ENCODE measurements around the gene NPIPA5. TPM values are rescaled to one million over a fixed set of nuclear protein-coding genes. Genes with fewer than 3 reads are reported as not detected.
A peak's percentile ranks its signal among the peaks of the same experiment; 100 is the strongest.
"Not testable (repeated sequence)": the region's sequence is repeated elsewhere in the genome, so short reads cannot be mapped to it uniquely, and the experiment has no call there.

NPIPA5 gene
- polyA plus RNA-seq (ENCODE audit: low read depth in 6 of 6) = 1 to 10 TPM in 1 of 6 donors, under 1 TPM in 1, not detected in 4; 0.82 to 1.0 TPM

DNA sequence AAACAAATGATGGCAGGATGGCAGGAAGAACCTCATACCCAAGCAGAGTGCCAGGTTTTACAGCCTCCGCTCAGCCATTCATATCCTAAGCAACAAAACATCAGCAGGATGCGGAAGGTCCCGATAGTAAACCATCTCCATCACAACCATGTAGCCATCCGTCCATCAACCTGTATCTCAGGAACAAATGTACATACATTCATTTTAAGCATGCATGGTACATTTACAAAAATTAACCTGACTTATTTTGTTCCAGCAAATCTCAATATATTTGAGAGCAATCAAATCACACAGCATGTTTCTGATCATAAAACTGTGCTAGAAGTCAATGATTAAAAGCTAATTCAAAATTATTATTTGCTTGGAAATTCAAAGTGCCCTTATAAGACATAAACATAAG, at the start of gene NPIPA5:
Gene NPIPA5, minus strand, starts transcription at position 101 of the 400 bp plus-strand sequence. Its CDS starts 0 bp downstream, at position 101.
- ATAC-seq (ENCODE audit: low read depth in 2 of 2); H3K9me3 Mint-ChIP-seq; H3K27me3 Mint-ChIP-seq; H3K36me3 Mint-ChIP-seq; H3K4me1 Mint-ChIP-seq; DNase-seq; H3K4me3 Mint-ChIP-seq; H3K27ac Mint-ChIP-seq: not testable (repeated sequence)

DNA sequence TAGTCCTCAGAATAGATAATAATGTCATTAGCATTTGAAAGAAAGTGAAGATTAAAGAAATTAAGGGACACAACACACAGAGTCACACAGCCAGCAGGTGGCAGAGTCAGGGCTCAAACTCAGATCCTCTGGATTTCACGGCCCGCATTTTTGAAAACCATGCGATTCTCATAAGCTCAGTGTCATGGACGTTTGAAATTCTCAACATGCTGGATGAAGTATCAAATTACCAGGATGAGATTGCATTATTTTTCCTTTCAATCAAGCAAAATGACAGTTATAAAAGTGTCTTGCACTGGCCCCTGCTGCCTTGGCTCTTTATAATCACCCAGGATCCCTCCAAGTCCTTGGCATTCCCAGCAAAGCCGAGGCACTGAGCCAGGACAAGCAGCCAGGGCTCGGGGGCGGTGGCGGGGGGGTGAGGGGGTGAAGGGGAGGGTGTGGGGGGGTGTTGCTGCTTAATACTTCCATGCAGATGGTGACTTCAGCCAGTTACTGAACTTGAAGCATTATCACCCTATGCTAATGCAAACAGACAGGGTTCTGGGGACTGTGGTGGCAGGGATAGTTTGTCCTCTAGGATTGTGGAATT, 49.6 kb upstream of the NPIPA5 start:
- no peak overlapping the region for H3K4me3 Mint-ChIP-seq
- no peaks in the 10 kb centered on the region for H3K36me3 Mint-ChIP-seq
- peaks cover 9 to 20% (median 19%) of the 10 kb centered on the region in 3 donors for H3K27me3 Mint-ChIP-seq
- peak; percentile 34 for DNase-seq
- H3K9me3 Mint-ChIP-seq = no peaks in the 10 kb centered on the region
- ATAC-seq (ENCODE audit: low read depth in 2 of 2) = peak in 1 of 2 donors; percentile 55
- H3K27ac Mint-ChIP-seq = no peak overlapping the region
- peaks cover 0 to 3% (median 0%) of the 10 kb centered on the region in 3 donors for H3K4me1 Mint-ChIP-seq

DNA sequence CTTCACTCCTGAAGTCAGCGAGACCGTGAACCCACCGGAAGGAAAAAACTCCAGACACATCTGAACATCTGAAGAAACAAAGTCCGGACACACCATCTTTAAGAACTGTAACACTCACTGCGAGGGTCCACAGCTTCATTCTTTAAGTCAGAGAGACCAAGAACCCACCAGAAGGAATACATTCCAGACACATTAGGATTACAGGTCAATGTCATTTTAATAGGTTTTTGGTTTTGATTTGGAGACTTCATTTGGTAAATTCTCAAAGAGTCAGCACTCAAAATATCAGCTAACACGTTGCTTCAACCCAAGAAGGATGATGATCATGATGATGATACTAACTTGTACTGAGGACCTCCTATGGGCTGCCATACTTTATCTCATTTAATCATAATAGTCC, 48.7 kb upstream of the NPIPA5 start:
- H3K9me3 Mint-ChIP-seq = no peaks in the 10 kb centered on the region
- ATAC-seq (ENCODE audit: low read depth in 2 of 2) (no peak), DNase-seq (no peak)
- H3K27me3 Mint-ChIP-seq = peaks cover 9 to 20% (median 19%) of the 10 kb centered on the region in 3 donors
- H3K36me3 Mint-ChIP-seq = no peaks in the 10 kb centered on the region
- peaks cover 0 to 3% (median 0%) of the 10 kb centered on the region in 3 donors for H3K4me1 Mint-ChIP-seq
- no peak overlapping the region for H3K27ac Mint-ChIP-seq
- H3K4me3 Mint-ChIP-seq = peak overlapping the region in 1 of 8 donors; percentile 53

DNA sequence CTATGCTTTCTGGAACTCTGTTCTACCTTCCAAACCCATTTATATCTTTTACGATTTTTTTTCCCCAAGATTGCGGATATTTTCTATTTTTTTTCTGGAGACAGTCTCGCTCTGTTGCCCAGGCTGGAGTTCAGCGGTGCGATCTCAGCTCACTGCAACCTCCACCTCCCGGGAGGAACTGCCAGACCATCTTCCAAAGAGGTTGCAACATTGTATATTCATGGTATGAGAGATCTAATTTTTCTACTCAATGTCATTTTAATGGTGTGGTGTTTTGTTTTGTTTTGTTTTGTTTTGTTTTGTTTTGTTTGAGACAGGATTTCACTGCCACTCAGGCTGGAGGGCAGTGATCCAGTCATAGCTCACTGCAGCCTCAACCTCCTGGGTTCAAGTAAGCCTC, 47.8 kb upstream of the NPIPA5 start:
- no peak for ATAC-seq (ENCODE audit: low read depth in 2 of 2)
- Mint-ChIP-seq H3K4me3 (no peak overlapping the region), H3K27ac (no peak overlapping the region), H3K36me3 (no peaks in the 10 kb centered on the region), H3K4me1 (peaks cover 0 to 3% (median 0%) of the 10 kb centered on the region in 3 donors), H3K9me3 (no peaks in the 10 kb centered on the region), H3K27me3 (peaks cover 9 to 27% (median 20%) of the 10 kb centered on the region in 3 donors)
- DNase-seq = no peak

DNA sequence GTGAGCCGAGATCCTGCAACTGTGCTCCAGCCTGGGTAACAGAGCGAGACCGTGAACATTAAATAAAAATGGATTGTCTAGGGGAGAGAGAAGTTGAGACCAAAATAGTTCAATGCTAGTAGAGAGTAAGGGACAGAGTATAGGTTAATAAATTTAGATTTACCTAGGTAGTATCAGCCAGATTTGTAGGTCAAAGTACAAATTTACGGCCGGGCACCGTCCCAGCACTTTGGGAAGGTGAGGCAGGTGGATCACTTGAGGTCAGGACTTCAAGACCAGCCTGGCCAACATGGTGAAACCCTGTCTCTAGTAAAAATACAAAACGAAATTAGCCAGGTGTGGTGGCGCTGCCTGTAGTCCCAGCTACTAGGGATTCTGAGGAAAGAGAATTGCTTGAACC, 44.1 kb upstream of the NPIPA5 start:
- no peak for DNase-seq
- Mint-ChIP-seq H3K36me3 (no peaks in the 10 kb centered on the region), H3K9me3 (peaks cover 0 to 2% (median 0%) of the 10 kb centered on the region in 7 donors), H3K27me3 (peaks cover 11 to 27% (median 20%) of the 10 kb centered on the region in 3 donors), H3K4me1 (no peaks in the 10 kb centered on the region), H3K27ac (no peak overlapping the region), H3K4me3 (no peak overlapping the region)
- no peak for ATAC-seq (ENCODE audit: low read depth in 2 of 2)

DNA sequence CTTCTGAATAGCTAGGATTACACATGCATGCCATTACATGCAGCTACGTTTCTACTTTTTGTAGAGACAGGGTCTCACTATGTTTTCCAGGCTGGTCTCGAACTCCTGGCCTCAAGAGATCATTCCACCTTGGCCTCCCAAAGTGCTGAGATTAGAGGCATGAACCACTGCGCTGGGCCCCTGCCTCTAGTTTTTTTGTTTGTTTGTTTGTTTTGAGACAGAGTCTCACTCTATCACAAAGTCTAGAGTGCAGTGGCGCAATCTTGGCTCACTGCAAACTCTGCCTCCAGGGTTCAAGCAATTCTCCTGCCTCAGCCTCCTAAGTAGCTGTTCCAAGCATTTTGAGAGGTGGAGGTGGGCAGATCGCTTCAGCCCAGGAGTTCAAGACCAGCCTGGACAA, 43.6 kb upstream of the NPIPA5 start:
- Mint-ChIP-seq H3K27ac (peak overlapping the region in 1 of 6 donors; percentile 20), H3K27me3 (peaks cover 11 to 26% (median 20%) of the 10 kb centered on the region in 3 donors)
- ATAC-seq (ENCODE audit: low read depth in 2 of 2); DNase-seq; H3K9me3 Mint-ChIP-seq; H3K36me3 Mint-ChIP-seq; H3K4me1 Mint-ChIP-seq; H3K4me3 Mint-ChIP-seq: not testable (repeated sequence)

DNA sequence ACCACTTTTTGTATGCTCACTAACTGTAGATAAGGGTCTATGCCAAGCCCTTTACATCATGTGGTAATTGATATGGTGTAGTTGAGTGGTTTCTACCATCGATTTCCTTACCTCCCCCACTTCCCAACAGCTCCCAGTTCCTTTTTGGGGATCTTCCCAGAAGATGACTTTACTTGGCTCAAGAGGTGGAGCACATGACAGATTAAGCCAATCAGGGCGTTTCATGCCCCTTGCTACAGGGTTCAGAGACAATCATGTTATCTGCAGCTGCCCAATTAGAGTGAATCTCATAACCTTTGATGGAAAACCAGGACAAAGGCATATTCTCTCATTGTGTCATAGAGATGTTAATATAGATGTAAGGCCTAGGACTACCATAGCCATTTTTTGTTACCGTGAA, 40.1 kb upstream of the NPIPA5 start:
- Mint-ChIP-seq H3K27ac (no peak overlapping the region), H3K4me3 (no peak overlapping the region), H3K36me3 (no peaks in the 10 kb centered on the region), H3K4me1 (no peaks in the 10 kb centered on the region), H3K27me3 (peaks cover 0 to 8% (median 8%) of the 10 kb centered on the region in 3 donors), H3K9me3 (peaks cover 0 to 2% (median 0%) of the 10 kb centered on the region in 7 donors)
- no peak for DNase-seq
- no peak for ATAC-seq (ENCODE audit: low read depth in 2 of 2)

DNA sequence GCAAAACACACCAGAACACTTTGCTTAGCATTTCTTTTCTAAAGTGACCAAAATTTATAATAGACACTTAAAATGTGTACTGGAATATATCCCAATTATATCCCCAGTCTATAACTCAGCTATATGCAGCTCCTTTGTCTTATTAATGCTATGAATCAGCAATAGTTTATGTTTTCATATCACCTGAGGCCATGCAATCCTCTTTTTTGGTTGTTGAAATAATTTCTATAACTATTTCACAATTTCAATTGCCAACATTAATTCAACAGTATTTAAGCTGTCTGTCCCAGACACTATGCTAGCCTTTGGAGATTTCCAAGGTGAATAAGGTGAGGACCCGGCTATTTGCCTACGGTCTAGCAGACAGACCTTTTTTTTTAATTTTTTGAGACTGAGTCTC, 39.1 kb upstream of the NPIPA5 start:
- ATAC-seq (ENCODE audit: low read depth in 2 of 2) (no peak), DNase-seq (no peak)
- Mint-ChIP-seq H3K4me1 (no peaks in the 10 kb centered on the region), H3K27ac (no peak overlapping the region), H3K9me3 (peaks cover 0 to 2% (median 0%) of the 10 kb centered on the region in 7 donors), H3K27me3 (peaks cover 0 to 8% (median 8%) of the 10 kb centered on the region in 3 donors), H3K36me3 (no peaks in the 10 kb centered on the region), H3K4me3 (no peak overlapping the region)

DNA sequence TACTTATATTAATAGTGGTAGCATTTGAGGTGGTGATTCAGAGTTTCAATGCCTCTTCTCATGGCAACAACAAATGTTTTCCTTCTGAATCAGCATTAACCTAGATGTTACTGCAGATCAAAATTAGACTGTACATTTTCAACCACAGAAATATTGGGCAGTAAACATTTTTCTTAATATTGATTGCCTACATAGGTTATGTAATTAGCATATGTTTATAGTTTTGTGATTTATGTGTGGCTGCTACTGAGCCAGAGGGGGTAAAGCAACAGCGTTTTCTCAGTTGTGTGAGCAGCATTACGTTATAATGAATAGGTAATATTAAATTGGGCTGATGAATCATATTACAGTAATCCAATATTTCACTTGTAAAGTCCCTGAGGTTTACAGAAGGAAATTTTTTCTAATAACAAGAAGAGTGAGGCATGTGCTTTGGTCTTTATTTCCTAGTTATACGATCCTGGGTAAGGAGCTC, 37.5 kb upstream of the NPIPA5 start:
- no peak for DNase-seq
- Mint-ChIP-seq H3K36me3 (no peaks in the 10 kb centered on the region), H3K27me3 (peaks cover 0 to 8% (median 0%) of the 10 kb centered on the region in 3 donors), H3K9me3 (peaks cover 0 to 2% (median 0%) of the 10 kb centered on the region in 7 donors), H3K4me3 (no peak overlapping the region), H3K4me1 (no peaks in the 10 kb centered on the region), H3K27ac (no peak overlapping the region)
- no peak for ATAC-seq (ENCODE audit: low read depth in 2 of 2)

DNA sequence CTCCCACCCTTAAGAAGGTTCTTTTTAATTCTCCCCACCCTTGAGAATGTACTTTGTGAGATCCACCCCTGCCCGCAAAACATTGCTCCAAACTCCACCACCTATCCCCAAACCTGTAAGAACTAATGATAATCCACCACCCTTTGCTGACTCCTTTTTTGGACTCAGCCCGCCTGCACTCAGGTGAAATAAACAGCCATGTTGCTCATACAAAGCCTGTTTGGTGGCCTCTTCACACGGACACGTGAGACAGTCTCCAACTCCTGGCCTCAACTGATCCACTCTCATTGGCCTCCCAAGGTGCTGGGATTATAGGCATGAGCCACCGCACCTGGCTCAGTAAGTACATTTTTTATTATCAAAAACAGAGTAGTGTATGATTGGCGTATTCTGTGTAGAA, 31.4 kb upstream of the NPIPA5 start:
- Mint-ChIP-seq H3K4me3 (peak overlapping the region in 1 of 8 donors; percentile 39), H3K27ac (peak overlapping the region in 1 of 6 donors; percentile 83)
- not testable (repeated sequence) for H3K27me3 Mint-ChIP-seq; ATAC-seq (ENCODE audit: low read depth in 2 of 2); DNase-seq; H3K9me3 Mint-ChIP-seq; H3K36me3 Mint-ChIP-seq; H3K4me1 Mint-ChIP-seq

DNA sequence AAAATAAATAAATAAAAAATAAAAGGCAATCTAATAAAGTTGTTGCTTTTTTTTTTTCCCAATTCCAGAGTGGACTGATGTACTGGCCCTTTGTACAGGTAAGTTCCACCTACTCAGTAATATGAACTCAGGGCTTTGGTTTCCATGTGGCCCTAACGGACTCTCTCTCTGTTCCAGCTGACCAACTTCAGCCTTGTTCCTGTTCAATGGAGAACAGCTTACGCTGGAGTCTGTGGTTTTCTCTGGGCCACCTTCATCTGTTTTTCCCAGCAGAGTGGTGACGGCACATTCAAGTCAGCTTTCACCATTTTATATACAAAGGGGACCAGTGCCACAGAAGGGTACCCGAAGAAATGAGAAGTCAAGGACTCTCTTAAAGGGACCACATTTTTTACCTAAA, 29.7 kb upstream of the NPIPA5 start:
- H3K27ac Mint-ChIP-seq; H3K27me3 Mint-ChIP-seq; H3K4me3 Mint-ChIP-seq; H3K9me3 Mint-ChIP-seq; DNase-seq; H3K36me3 Mint-ChIP-seq; ATAC-seq (ENCODE audit: low read depth in 2 of 2): not testable (repeated sequence)
- H3K4me1 Mint-ChIP-seq = peaks cover 9 to 17% (median 10%) of the 10 kb centered on the region in 3 donors

DNA sequence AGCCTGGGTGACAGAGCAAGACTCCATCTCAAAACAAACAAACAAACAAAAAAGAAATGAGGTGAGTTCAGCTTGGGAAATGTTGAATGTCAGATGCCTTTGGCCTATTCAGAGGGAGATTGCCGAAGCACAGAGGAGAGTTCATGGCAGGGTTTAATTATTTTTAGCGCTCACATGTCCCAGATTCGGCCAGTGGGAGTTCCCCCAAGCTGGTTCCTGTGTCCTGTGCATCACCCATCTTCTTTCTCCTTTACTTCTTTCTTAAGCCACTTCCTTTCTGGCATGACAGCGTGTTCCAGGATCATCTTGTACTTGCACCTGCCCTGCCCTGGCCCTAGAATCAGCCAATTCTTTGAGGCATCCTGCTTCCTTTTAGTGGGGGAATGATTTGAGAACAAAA, 26.7 kb upstream of the NPIPA5 start:
- Mint-ChIP-seq H3K4me3 (no peak overlapping the region), H3K4me1 (peaks cover 9 to 17% (median 10%) of the 10 kb centered on the region in 3 donors), H3K9me3 (no peaks in the 10 kb centered on the region), H3K27ac (no peak overlapping the region), H3K36me3 (no peaks in the 10 kb centered on the region), H3K27me3 (no peaks in the 10 kb centered on the region)
- ATAC-seq (ENCODE audit: low read depth in 2 of 2) = no peak
- DNase-seq = no peak

DNA sequence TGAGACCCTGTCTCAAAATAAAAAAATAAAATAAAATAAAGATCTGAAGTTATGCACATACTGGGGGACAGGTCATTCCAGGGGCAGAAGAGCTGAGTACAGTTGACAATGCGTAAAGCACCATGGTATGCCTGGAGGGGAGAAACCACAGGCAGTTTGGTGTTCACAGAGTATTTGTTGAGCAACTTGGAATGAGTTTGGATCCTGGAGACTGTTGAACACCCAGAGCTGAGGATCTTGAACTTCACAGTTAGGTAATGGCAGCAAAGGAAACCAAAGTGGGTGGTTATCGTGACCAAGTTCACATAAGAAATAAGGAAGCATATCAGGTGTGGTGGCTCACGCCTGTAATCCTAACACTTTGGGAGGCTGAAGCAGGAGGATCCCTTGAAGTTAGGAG, 26.0 kb upstream of the NPIPA5 start:
- Mint-ChIP-seq H3K27ac (peak overlapping the region in 1 of 6 donors; percentile 10), H3K4me1 (peaks cover 9 to 17% (median 10%) of the 10 kb centered on the region in 3 donors), H3K4me3 (peak overlapping the region in 1 of 8 donors; percentile 33)
- not testable (repeated sequence) for DNase-seq; H3K36me3 Mint-ChIP-seq; ATAC-seq (ENCODE audit: low read depth in 2 of 2); H3K27me3 Mint-ChIP-seq; H3K9me3 Mint-ChIP-seq

DNA sequence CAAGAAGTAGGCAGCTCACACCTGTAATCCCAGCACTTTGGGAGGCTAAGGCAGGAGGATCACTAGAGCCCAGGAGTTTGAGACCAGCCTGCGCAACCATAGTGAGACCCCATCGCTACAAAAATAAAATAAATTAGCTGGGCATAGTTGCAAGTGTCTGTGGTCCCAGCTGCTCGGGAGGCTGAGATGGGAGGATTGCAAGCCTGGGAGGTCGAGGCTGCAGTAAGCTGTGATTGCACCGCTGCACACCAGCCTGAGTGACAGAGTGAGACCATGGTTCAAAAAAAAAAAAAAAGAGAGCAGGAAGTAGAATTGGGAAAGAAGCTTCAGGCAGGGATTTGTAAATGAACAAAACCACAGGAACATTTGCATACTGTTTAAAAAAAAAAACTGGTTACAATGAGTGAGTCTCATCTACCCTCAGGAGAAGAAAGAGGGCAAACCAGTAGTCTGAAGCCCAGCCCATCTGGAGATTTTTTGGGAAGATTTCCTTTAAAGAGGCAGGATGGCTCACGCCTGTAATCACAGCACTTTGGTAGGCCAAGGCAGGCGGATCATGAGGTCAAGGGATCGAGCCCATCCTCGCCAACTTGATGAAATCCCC, 25.4 kb upstream of the NPIPA5 start:
- peak overlapping the region in 2 of 6 donors; percentile 20 to 42 for H3K27ac Mint-ChIP-seq
- H3K36me3 Mint-ChIP-seq = no peaks in the 10 kb centered on the region
- H3K27me3 Mint-ChIP-seq = no peaks in the 10 kb centered on the region
- no peaks in the 10 kb centered on the region for H3K9me3 Mint-ChIP-seq
- DNase-seq = no peak
- H3K4me1 Mint-ChIP-seq = peaks cover 9 to 17% (median 10%) of the 10 kb centered on the region in 3 donors
- peak overlapping the region in 2 of 8 donors; percentile 70 to 85 for H3K4me3 Mint-ChIP-seq
- no peak for ATAC-seq (ENCODE audit: low read depth in 2 of 2)

Measured in naive B cell (primary cell).